WERI-Rb-1 (cell line): ENCODE measurements around the gene PCDHA1.
"Not testable (repeated sequence)": the region's sequence is repeated elsewhere in the genome, so short reads cannot be mapped to it uniquely, and the experiment has no call there.

ENCODE experiments used
- DNase-seq: peaks from one replicate; pipeline ENCODE4 v3.0.0-alpha.2; 2020
- H3K27ac ChIP-seq: fragments of 250-450 bp; sonication (Bioruptor Pico); 2 replicates; pipeline ENCODE4 v1.5.1; 2020; ENCODE audit warnings: mild to moderate bottlenecking, moderate library complexity
- H3K27me3 ChIP-seq: fragments of 250-450 bp; sonication (Bioruptor Pico); 2 replicates; pipeline ENCODE4 v1.5.1; 2021; ENCODE audit warnings: mild to moderate bottlenecking, low read depth, moderate library complexity; ENCODE audit not compliant: insufficient read depth, severe bottlenecking
- H3K36me3 ChIP-seq: fragments of 250-450 bp; sonication (Bioruptor Pico); 2 replicates; pipeline ENCODE4 v1.5.1; 2020; ENCODE audit warnings: mild to moderate bottlenecking, moderate library complexity
- H3K4me3 ChIP-seq: 2 replicates; pipeline ENCODE4 v1.5.1; 2011; ENCODE audit warnings: low read depth, mild to moderate bottlenecking, control low read depth, low read length
- H3K9me3 ChIP-seq: fragments of 250-450 bp; sonication (Bioruptor Pico); 2 replicates; pipeline ENCODE4 v1.5.1; 2021; ENCODE audit warnings: mild to moderate bottlenecking, moderate library complexity; ENCODE audit not compliant: severe bottlenecking
- CTCF ChIP-seq: IDR thresholded peaks from 2 replicates; pipeline ENCODE4 v1.5.1; 2011; ENCODE audit warnings: low read depth, mild to moderate bottlenecking, control low read depth, inconsistent platforms, low read length

The PCDHA1 gene

GRCh38 chr5:140808889-140809291 is 22.9 kb downstream of the PCDHA1 start:
- Histone ChIP-seq H3K27me3 (no peaks in the 10 kb centered on the region), H3K9me3 (no peaks in the 10 kb centered on the region), H3K36me3 (peaks cover 3% of the 10 kb centered on the region), H3K4me3 (no peak overlapping the region), H3K27ac (no peak overlapping the region)
- no peak for TF ChIP-seq CTCF
- DNase-seq: no peak

- DNase-seq: no peak
- no peak within 1 kb of the TSS for H3K4me3 ChIP-seq
- H3K27me3 ChIP-seq: no peaks in the 10 kb centered on the region
- no peaks in the 10 kb centered on the region for H3K9me3 ChIP-seq
- TF ChIP-seq CTCF: no peak
- H3K27ac ChIP-seq: no peak within 1 kb of the TSS
- H3K36me3 ChIP-seq: peaks cover 4% of the 10 kb centered on the region; the same call in 1 of the 2 replicates
These were observed 35.7 kb downstream of the PCDHA1 start, which contains the start of gene PCDHA5 for GRCh38 chr5:140821375-140822280. Gene PCDHA5, plus strand, starts transcription at chr5:140821613.

- Histone ChIP-seq H3K27me3 (no peaks in the 10 kb centered on the region), H3K9me3 (no peaks in the 10 kb centered on the region), H3K4me3 (no peak overlapping the region), H3K36me3 (peaks cover 4% of the 10 kb centered on the region; the same call in 1 of the 2 replicates), H3K27ac (no peak overlapping the region)
- no peak for DNase-seq
- TF ChIP-seq CTCF: no peak
These were observed 36.3 kb downstream of the PCDHA1 start for GRCh38 chr5:140822281-140822629.

- not testable (repeated sequence) for H3K27me3 ChIP-seq, H3K27ac ChIP-seq, H3K36me3 ChIP-seq, DNase-seq, H3K4me3 ChIP-seq, H3K9me3 ChIP-seq
These were observed 37.0 kb downstream of the PCDHA1 start for GRCh38 chr5:140822969-140823368.

GRCh38 chr5:140823475-140823874 is 37.5 kb downstream of the PCDHA1 start:
- no peak overlapping the region for H3K27ac ChIP-seq
- H3K9me3 ChIP-seq: no peaks in the 10 kb centered on the region
- H3K27me3 ChIP-seq: no peaks in the 10 kb centered on the region
- H3K4me3 ChIP-seq: no peak overlapping the region
- no peak for DNase-seq
- no peak for TF ChIP-seq CTCF
- H3K36me3 ChIP-seq: peaks cover 4% of the 10 kb centered on the region; the same call in 1 of the 2 replicates

GRCh38 chr5:140827704-140828361 is 41.9 kb downstream of the PCDHA1 start, which contains the start of gene PCDHA6:
Gene PCDHA6, plus strand, starts transcription at chr5:140827960. Its CDS starts 132 bp downstream, at chr5:140828092.
- Histone ChIP-seq H3K27ac (no peak within 1 kb of the TSS), H3K4me3 (no peak within 1 kb of the TSS), H3K9me3 (peaks cover 3% of the 10 kb centered on the region), H3K27me3 (no peaks in the 10 kb centered on the region), H3K36me3 (peaks cover 4% of the 10 kb centered on the region; the same call in 1 of the 2 replicates)
- no peak for TF ChIP-seq CTCF
- no peak for DNase-seq
